Natural killer cell (primary cell): ENCODE data around the gene HNRNPA1. TPM values are rescaled to one million over a fixed set of nuclear protein-coding genes. Genes with fewer than 3 reads are reported as not detected.

Experiments used
- ATAC-seq, 3 donors: fragments of 150-1000 bp in 2 of 3; fragments of 200-7000 bp in 1 of 3; cut with Tn5 transposase; 1 replicate in 1 of 3; 2 replicates in 2 of 3; pipeline ENCODE4 v1.10.0; 2021; ENCODE audit warnings: mild to moderate bottlenecking in 2 of 3, moderate library complexity in 2 of 3
- DNase-seq, 2 donors: peaks; one replicate each; pipeline versions ENCODE4 v3.0.0 to v3.0.0-alpha.2; 2013 to 2021; ENCODE audit warnings: mixed read lengths in 1 of 2
- H3K27ac ChIP-seq: one replicate; pipeline ENCODE4 v1.5.1; 2013; ENCODE audit warnings: mild to moderate bottlenecking, low read length
- H3K27me3 ChIP-seq: one replicate; pipeline ENCODE4 v1.6.1; 2013; ENCODE audit warnings: low read length; ENCODE audit not compliant: control insufficient read depth, insufficient read depth
- H3K36me3 ChIP-seq: one replicate; pipeline ENCODE4 v1.6.1; 2013; ENCODE audit warnings: low read length; ENCODE audit not compliant: control insufficient read depth, insufficient read depth
- H3K4me1 ChIP-seq: one replicate; pipeline ENCODE4 v1.6.1; 2013; ENCODE audit warnings: low read length; ENCODE audit not compliant: control insufficient read depth, insufficient read depth
- H3K4me3 ChIP-seq: one replicate; pipeline ENCODE4 v1.5.1; 2013; ENCODE audit warnings: low read length
- H3K9me3 ChIP-seq: one replicate; pipeline ENCODE4 v1.6.1; 2013; ENCODE audit warnings: low read length; ENCODE audit not compliant: control insufficient read depth, insufficient read depth
- H3K27ac Mint-ChIP-seq, 2 donors: one replicate each; pipeline ENCODE4 v1.8.0; 2022; ENCODE audit warnings: mild to moderate bottlenecking in 2 of 2, mixed read lengths in 2 of 2, moderate library complexity in 1 of 2
- H3K27me3 Mint-ChIP-seq, 2 donors: one replicate each; pipeline ENCODE4 v1.8.0; 2022; ENCODE audit warnings: low read depth in 2 of 2, mixed read lengths in 2 of 2
- H3K36me3 Mint-ChIP-seq: one replicate; pipeline ENCODE4 v1.8.0; 2022; ENCODE audit warnings: mixed read lengths
- H3K4me1 Mint-ChIP-seq, 2 donors: one replicate each; pipeline ENCODE4 v1.8.0; 2022; ENCODE audit warnings: mixed read lengths in 2 of 2
- H3K4me3 Mint-ChIP-seq: one replicate; pipeline ENCODE4 v1.8.0; 2022; ENCODE audit warnings: mild to moderate bottlenecking, moderate library complexity, mixed read lengths
- H3K9me3 Mint-ChIP-seq, 2 donors: one replicate each; pipeline ENCODE4 v1.8.0; 2022; ENCODE audit warnings: mixed read lengths in 2 of 2
- WGBS: methylation state at CpG from one replicate; pipeline ENCODE4 v1.1.7; 2013; ENCODE audit warnings: missing lambda C conversion rate; ENCODE audit not compliant: insufficient coverage; 5-methylcytosine and 5-hydroxymethylcytosine counted together
- intact Hi-C: fragments of 100-400 bp; cut with micrococcal nuclease; formaldehyde crosslinking; loops from one replicate; pipeline ENCODE4 v1.14.2; 2022
- total RNA-seq, 4 donors: library from RNA; stranded (reverse); fragments of 120-200 nt in 1 of 4; gene quantifications; one replicate each; pipeline versions ENCODE4 v1.2.3 to v1.2.4, GENCODE V29; 2013 to 2022
- TF ChIP-seq, protein P1 (sequence below): fragments of 200-600 bp; IDR thresholded peaks from one replicate; pipeline ENCODE4 v1.8.0; 2022; ENCODE audit warnings: antibody characterized with exemption

The HNRNPA1 gene
- total RNA-seq, 3 donors from 2014 or later (not counting 1 experiment from before 2014, with no cell fraction given): 1,172 to 1,525 (median 1,292) TPM

GRCh38 chr12:54303640-54304039, 23.1 kb downstream of the HNRNPA1 start:
- DNase-seq (no peak), ATAC-seq (no peak)
- H3K36me3 ChIP-seq: no peaks in the 10 kb centered on the region
- TF ChIP-seq, protein P1, sequence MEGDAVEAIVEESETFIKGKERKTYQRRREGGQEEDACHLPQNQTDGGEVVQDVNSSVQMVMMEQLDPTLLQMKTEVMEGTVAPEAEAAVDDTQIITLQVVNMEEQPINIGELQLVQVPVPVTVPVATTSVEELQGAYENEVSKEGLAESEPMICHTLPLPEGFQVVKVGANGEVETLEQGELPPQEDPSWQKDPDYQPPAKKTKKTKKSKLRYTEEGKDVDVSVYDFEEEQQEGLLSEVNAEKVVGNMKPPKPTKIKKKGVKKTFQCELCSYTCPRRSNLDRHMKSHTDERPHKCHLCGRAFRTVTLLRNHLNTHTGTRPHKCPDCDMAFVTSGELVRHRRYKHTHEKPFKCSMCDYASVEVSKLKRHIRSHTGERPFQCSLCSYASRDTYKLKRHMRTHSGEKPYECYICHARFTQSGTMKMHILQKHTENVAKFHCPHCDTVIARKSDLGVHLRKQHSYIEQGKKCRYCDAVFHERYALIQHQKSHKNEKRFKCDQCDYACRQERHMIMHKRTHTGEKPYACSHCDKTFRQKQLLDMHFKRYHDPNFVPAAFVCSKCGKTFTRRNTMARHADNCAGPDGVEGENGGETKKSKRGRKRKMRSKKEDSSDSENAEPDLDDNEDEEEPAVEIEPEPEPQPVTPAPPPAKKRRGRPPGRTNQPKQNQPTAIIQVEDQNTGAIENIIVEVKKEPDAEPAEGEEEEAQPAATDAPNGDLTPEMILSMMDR: no peak
- peak overlapping the region; percentile 57 for H3K4me3 Mint-ChIP-seq
- no peaks in the 10 kb centered on the region for H3K9me3 Mint-ChIP-seq
- H3K27me3 ChIP-seq: peaks cover 11% of the 10 kb centered on the region
- no peak overlapping the region for H3K4me3 ChIP-seq
- peak overlapping the region; percentile 67 to 88 for H3K27ac Mint-ChIP-seq
- no peak overlapping the region for H3K27ac ChIP-seq
- no peaks in the 10 kb centered on the region for H3K9me3 ChIP-seq
- peaks cover 47% of the 10 kb centered on the region for H3K4me1 ChIP-seq
- H3K36me3 Mint-ChIP-seq: no peaks in the 10 kb centered on the region
- H3K27me3 Mint-ChIP-seq: peaks cover 6 to 16% of the 10 kb centered on the region in 2 donors
- peaks cover 50 to 70% of the 10 kb centered on the region in 2 donors for H3K4me1 Mint-ChIP-seq
- intact Hi-C loops: no loop called here

- no peaks in the 10 kb centered on the region for H3K9me3 Mint-ChIP-seq
- no peaks in the 10 kb centered on the region for H3K36me3 Mint-ChIP-seq
- H3K27ac ChIP-seq: peak overlapping the region; percentile 22
- peaks cover 11% of the 10 kb centered on the region for H3K27me3 ChIP-seq
- peak overlapping the region; percentile 57 for H3K4me3 Mint-ChIP-seq
- H3K27me3 Mint-ChIP-seq: peaks cover 2 to 12% of the 10 kb centered on the region in 2 donors
- TF ChIP-seq, protein P1: no peak
- H3K4me1 ChIP-seq: peaks cover 47% of the 10 kb centered on the region
- no peaks in the 10 kb centered on the region for H3K9me3 ChIP-seq
- peak overlapping the region; percentile 67 to 88 for H3K27ac Mint-ChIP-seq
- 0% methylated on average over 12 of the region's 12 CpGs for WGBS
- no peak overlapping the region for H3K4me3 ChIP-seq
- no peaks in the 10 kb centered on the region for H3K36me3 ChIP-seq
- peak; percentile 79 to 86 (median 83) for ATAC-seq
- intact Hi-C loops: no loop called here
- peak; percentile 47 to 48 for DNase-seq
- peaks cover 50 to 66% of the 10 kb centered on the region in 2 donors for H3K4me1 Mint-ChIP-seq
Measured at GRCh38 chr12:54304187-54304810, 23.8 kb downstream of the HNRNPA1 start.

GRCh38 chr12:54306925-54307741, 26.6 kb downstream of the HNRNPA1 start:
- H3K27ac ChIP-seq: no peak overlapping the region

More at GRCh38 chr12:54306925-54307741, 26.6 kb downstream of the HNRNPA1 start:
- H3K27me3 ChIP-seq: no peaks in the 10 kb centered on the region
- H3K9me3 ChIP-seq: no peaks in the 10 kb centered on the region
- DNase-seq: no peak
- no peaks in the 10 kb centered on the region for H3K36me3 ChIP-seq
- Mint-ChIP-seq H3K27ac (peak overlapping the region; percentile 24 to 48), H3K9me3 (no peaks in the 10 kb centered on the region), H3K4me3 (peak overlapping the region; percentile 65), H3K4me1 (peaks cover 33 to 41% of the 10 kb centered on the region in 2 donors), H3K36me3 (no peaks in the 10 kb centered on the region), H3K27me3 (peaks cover 0 to under 1% of the 10 kb centered on the region in 2 donors)
- TF ChIP-seq, protein P1: no peak
- intact Hi-C loops: no loop called here
- peaks cover 32% of the 10 kb centered on the region for H3K4me1 ChIP-seq
- H3K4me3 ChIP-seq: no peak overlapping the region
- WGBS: 34% methylated on average over 7 of the region's 8 CpGs
- peak; percentile 9 to 54 (median 11) for ATAC-seq
